WTC11 (cell line): ENCODE results near the gene MPST.

Experiments
- CREB1 ChIP-seq: sonication (generic); formaldehyde crosslinking; IDR thresholded peaks from 2 replicates; pipeline ENCODE4 v1.8.0; 2023; ENCODE audit warnings: mild to moderate bottlenecking, missing genetic modification reagents
- FOXK1 ChIP-seq: sonication (generic); formaldehyde crosslinking; IDR thresholded peaks from 2 replicates; pipeline ENCODE4 v1.8.0; 2022; ENCODE audit warnings: mild to moderate bottlenecking, moderate library complexity, missing genetic modification reagents
- JAZF1 ChIP-seq: fragments of 250-450 bp; sonication (Bioruptor Pico); IDR thresholded peaks from 2 replicates; pipeline ENCODE4 v1.9.0; 2021; ENCODE audit warnings: moderate library complexity, mild to moderate bottlenecking, inconsistent platforms
- NFYB ChIP-seq: sonication (generic); formaldehyde crosslinking; conservative IDR thresholded peaks from 2 replicates; pipeline ENCODE4 v1.8.0; 2022; ENCODE audit warnings: low read depth, missing genetic modification reagents
- NR1H2 ChIP-seq: sonication (generic); formaldehyde crosslinking; IDR thresholded peaks from 2 replicates; pipeline ENCODE4 v1.9.0; 2021; ENCODE audit warnings: mild to moderate bottlenecking, moderate library complexity, missing genetic modification reagents
- ZBTB21 ChIP-seq: sonication (generic); formaldehyde crosslinking; IDR thresholded peaks from 2 replicates; pipeline ENCODE4 v1.8.1; 2023; ENCODE audit warnings: mild to moderate bottlenecking, missing genetic modification reagents, borderline replicate concordance
- ZNF219 ChIP-seq: sonication (generic); formaldehyde crosslinking; IDR thresholded peaks from 2 replicates; pipeline ENCODE4 v1.8.0; 2023; ENCODE audit warnings: missing genetic modification reagents, mild to moderate bottlenecking, borderline replicate concordance
- TF ChIP-seq, protein P1 (sequence below): fragments of 200-600 bp; IDR thresholded peaks from 2 replicates; pipeline ENCODE4 v1.8.0; 2022; ENCODE audit warnings: antibody characterized with exemption
- TF ChIP-seq, protein P2 (sequence below): sonication (generic); formaldehyde crosslinking; conservative IDR thresholded peaks from 2 replicates; pipeline ENCODE4 v1.8.1; 2022; ENCODE audit warnings: mild to moderate bottlenecking, missing genetic modification reagents
- TF ChIP-seq, protein P3 (sequence below): sonication (generic); formaldehyde crosslinking; IDR thresholded peaks from 2 replicates; pipeline ENCODE4 v1.8.0; 2022; ENCODE audit warnings: mild to moderate bottlenecking, missing genetic modification reagents
- TF ChIP-seq, protein P4 (sequence below): sonication (generic); formaldehyde crosslinking; conservative IDR thresholded peaks from 2 replicates; pipeline ENCODE4 v1.8.1; 2023; ENCODE audit warnings: mild to moderate bottlenecking, low read depth, missing genetic modification reagents, moderate library complexity
- TF ChIP-seq, protein P5 (sequence below): sonication (generic); formaldehyde crosslinking; IDR thresholded peaks from 2 replicates; pipeline ENCODE4 v1.8.0; 2022; ENCODE audit warnings: mild to moderate bottlenecking, missing genetic modification reagents
- TF ChIP-seq, protein P6 (sequence below): sonication (generic); formaldehyde crosslinking; IDR thresholded peaks from 2 replicates; pipeline ENCODE4 v1.8.1; 2023; ENCODE audit warnings: mild to moderate bottlenecking, missing genetic modification reagents, moderate library complexity

DNA sequence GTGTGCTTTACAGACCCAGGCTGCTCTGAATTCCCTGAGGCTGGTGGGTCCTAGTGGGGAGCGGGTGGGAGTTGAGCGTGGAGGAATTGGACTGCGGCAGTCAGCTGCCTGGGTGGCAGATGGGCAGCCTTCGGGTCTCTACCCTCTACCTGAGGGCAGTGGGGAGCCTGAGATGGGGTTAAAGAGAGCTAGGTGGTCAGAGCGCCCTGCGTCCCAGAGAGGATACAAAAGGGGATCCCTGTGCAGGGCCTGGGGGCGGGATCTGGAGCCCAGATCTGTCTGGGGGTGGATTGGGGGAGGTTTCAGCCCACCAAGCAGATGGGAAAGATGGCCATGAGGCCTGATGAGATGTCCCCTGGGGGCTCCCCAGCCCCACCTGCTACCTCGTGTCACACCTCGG is 50.2 kb downstream of the MPST start:
- TF ChIP-seq, protein P1, sequence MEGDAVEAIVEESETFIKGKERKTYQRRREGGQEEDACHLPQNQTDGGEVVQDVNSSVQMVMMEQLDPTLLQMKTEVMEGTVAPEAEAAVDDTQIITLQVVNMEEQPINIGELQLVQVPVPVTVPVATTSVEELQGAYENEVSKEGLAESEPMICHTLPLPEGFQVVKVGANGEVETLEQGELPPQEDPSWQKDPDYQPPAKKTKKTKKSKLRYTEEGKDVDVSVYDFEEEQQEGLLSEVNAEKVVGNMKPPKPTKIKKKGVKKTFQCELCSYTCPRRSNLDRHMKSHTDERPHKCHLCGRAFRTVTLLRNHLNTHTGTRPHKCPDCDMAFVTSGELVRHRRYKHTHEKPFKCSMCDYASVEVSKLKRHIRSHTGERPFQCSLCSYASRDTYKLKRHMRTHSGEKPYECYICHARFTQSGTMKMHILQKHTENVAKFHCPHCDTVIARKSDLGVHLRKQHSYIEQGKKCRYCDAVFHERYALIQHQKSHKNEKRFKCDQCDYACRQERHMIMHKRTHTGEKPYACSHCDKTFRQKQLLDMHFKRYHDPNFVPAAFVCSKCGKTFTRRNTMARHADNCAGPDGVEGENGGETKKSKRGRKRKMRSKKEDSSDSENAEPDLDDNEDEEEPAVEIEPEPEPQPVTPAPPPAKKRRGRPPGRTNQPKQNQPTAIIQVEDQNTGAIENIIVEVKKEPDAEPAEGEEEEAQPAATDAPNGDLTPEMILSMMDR, result no peak
- TF ChIP-seq, protein P2, sequence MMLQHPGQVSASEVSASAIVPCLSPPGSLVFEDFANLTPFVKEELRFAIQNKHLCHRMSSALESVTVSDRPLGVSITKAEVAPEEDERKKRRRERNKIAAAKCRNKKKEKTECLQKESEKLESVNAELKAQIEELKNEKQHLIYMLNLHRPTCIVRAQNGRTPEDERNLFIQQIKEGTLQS, result no peak
- TF ChIP-seq, protein P3, sequence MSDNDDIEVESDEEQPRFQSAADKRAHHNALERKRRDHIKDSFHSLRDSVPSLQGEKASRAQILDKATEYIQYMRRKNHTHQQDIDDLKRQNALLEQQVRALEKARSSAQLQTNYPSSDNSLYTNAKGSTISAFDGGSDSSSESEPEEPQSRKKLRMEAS (CRISPR knock-in tag), result no peak
- TF ChIP-seq, protein P4, sequence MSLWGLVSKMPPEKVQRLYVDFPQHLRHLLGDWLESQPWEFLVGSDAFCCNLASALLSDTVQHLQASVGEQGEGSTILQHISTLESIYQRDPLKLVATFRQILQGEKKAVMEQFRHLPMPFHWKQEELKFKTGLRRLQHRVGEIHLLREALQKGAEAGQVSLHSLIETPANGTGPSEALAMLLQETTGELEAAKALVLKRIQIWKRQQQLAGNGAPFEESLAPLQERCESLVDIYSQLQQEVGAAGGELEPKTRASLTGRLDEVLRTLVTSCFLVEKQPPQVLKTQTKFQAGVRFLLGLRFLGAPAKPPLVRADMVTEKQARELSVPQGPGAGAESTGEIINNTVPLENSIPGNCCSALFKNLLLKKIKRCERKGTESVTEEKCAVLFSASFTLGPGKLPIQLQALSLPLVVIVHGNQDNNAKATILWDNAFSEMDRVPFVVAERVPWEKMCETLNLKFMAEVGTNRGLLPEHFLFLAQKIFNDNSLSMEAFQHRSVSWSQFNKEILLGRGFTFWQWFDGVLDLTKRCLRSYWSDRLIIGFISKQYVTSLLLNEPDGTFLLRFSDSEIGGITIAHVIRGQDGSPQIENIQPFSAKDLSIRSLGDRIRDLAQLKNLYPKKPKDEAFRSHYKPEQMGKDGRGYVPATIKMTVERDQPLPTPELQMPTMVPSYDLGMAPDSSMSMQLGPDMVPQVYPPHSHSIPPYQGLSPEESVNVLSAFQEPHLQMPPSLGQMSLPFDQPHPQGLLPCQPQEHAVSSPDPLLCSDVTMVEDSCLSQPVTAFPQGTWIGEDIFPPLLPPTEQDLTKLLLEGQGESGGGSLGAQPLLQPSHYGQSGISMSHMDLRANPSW (CRISPR knock-in tag), result no peak
- TF ChIP-seq ZBTB21 (CRISPR knock-in tag) (no peak), FOXK1 (no peak), JAZF1 (CRISPR knock-in tag) (no peak), ZNF219 (CRISPR knock-in tag) (no peak), NR1H2 (CRISPR knock-in tag) (no peak), NFYB (no peak), CREB1 (no peak)
- TF ChIP-seq, protein P5, sequence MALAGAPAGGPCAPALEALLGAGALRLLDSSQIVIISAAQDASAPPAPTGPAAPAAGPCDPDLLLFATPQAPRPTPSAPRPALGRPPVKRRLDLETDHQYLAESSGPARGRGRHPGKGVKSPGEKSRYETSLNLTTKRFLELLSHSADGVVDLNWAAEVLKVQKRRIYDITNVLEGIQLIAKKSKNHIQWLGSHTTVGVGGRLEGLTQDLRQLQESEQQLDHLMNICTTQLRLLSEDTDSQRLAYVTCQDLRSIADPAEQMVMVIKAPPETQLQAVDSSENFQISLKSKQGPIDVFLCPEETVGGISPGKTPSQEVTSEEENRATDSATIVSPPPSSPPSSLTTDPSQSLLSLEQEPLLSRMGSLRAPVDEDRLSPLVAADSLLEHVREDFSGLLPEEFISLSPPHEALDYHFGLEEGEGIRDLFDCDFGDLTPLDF (CRISPR knock-in tag), result no peak
- TF ChIP-seq, protein P6, sequence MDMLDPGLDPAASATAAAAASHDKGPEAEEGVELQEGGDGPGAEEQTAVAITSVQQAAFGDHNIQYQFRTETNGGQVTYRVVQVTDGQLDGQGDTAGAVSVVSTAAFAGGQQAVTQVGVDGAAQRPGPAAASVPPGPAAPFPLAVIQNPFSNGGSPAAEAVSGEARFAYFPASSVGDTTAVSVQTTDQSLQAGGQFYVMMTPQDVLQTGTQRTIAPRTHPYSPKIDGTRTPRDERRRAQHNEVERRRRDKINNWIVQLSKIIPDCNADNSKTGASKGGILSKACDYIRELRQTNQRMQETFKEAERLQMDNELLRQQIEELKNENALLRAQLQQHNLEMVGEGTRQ (CRISPR knock-in tag), result no peak
